ENCODE measurements around the gene PEPD.

PEPD gene

GRCh38 chr19:33359581-33359980, 162.0 kb downstream of the PEPD start:
- DNase-seq (ENCODE audit: low read depth in 2 of 2): no peak

GRCh38 chr19:33358408-33358807, 163.2 kb downstream of the PEPD start:
- DNase-seq (ENCODE audit: low read depth in 2 of 2): no peak

GRCh38 chr19:33357556-33357955, 164.0 kb downstream of the PEPD start:
- DNase-seq (ENCODE audit: low read depth in 2 of 2): no peak

GRCh38 chr19:33355535-33355934, 166.1 kb downstream of the PEPD start:
- DNase-seq (ENCODE audit: low read depth in 2 of 2): no peak

DNA sequence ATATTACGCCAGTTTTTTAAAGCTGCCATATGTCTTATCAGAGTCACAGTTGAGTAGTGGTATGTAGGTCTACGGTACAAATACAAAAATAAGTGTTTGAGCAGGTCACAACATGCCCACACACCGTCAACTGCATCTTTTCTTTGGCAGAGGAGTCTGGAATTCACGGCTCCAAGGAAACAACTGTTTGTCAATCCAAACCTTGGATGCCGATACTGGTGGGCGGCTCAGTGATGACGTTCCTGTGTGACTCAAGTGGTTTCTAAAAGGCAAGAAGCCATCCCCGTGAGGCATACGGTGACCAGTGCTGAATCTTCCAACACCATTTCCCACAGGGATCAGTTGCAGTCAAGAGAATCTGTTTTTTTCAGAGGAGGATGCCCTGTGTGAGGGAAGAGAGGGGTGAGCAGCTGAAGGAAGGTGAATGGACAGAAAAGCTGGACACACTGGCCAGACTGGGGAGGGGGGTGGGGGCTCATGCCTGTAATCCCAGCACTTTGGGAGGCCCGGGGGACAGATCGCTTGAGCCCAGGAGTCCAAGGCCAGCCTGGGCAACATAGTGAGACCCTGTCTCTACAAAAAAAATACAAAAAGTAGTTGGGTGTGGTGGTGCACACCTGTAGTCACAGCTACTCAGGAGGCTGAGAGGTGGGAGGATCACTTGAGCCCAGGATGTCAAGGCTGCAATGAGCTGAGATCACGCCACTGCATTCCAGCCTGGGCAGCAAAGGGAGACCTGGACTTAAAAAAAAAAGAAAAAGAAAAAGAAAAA, 170.9 kb downstream of the PEPD start:
- DNase-seq (ENCODE audit: low read depth in 2 of 2): no peak

DNA sequence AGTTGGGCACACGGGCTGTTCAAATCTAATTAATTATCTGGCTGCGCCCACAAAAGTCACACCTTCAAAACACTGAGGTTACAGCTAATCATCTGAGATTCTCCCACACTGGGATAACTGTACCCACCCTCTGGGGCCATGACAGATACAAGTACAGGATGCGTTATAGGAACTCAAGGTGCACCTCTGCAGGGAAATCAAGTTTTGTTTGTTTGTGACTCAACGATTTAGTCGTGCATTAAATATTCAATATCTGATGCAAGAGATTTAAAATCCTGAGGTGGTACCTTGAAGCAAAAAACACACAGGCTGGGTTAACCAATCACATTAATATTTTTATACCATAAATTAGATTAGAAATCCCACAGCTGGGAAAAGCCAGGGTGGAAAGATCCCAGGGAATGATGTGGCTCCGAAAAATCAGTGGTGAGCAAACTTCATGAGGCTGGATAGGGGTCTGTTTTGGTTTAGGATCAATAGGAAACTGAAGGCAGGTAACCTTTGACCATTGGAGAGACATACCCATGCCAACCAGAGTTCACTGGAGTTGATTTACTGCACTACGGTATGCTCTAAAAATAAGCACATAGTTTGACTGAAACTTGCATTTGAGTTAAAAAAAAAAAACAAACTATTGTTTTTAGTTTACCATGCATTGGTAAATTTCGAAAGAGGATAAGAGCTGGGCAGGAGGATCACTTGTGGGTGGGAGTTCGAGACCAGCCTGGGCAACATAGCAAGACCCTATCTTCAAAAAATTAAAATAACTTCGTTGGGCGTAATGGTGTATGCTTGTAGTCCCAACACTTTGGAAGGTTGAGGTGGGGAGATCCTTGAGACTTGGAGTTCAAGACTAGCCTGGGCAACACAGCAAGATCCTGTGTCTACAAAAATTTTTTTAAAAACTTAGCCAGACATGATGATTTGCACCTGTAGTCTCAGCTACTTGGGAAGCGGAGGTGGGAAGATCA, 172.0 kb downstream of the PEPD start:
- DNase-seq (ENCODE audit: low read depth in 2 of 2): no peak

DNA sequence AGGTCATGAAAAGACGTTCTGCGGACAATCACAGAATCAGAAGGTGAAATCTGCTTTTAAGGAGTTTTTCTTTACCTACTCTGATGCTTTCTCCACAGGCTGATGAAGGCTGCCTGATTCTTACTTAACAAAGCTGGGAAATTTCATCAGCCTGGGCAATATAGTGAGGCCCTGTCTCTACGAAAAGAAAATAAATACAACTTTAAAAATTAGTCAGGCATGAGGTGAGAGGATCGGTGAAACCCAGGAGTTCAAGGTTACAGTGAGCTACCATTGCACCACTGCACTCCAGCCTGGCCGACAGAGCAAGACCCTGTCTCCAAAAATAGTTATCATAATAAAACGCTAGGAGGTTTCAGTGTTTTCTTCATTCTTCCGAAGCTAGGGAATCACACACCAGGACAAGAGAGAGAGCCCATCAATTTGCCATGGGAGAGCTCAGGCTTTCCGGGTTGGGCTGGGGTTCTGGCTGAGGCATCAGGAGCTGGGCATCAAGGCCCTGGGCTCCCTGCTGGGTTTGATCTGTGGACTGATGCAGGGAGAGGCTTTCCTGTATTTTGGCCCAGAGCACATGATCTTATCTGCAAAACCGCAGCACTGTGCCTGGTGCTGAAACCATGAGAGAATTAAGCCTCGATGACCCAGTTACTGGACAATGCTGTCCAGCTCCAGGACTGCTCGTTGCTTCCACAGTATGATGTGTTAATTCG, 173.1 kb downstream of the PEPD start:
- DNase-seq (ENCODE audit: low read depth in 2 of 2): no peak

DNA sequence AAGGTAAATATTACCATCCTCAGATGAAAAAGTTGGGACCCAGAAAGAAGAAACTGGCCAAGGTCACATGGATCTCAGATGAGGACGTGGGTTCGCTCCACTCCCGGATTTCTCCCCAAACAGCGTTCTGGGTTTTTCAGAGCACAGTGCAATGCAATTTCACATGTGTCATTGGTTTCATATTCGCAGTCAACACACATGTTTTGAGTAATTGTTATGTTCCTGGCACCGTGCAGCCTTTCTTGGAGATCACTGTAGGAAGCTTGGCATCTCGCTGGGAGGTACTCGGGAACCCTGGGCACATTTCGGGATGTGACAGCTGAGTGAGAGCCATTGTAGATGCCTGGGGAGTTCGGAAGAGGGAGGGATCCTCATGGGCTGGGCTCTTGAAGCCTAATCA, 174.3 kb downstream of the PEPD start:
- no peak for DNase-seq (ENCODE audit: low read depth in 2 of 2)

GRCh38 chr19:33346665-33347064, 174.9 kb downstream of the PEPD start:
- DNase-seq (ENCODE audit: low read depth in 2 of 2): no peak

DNA sequence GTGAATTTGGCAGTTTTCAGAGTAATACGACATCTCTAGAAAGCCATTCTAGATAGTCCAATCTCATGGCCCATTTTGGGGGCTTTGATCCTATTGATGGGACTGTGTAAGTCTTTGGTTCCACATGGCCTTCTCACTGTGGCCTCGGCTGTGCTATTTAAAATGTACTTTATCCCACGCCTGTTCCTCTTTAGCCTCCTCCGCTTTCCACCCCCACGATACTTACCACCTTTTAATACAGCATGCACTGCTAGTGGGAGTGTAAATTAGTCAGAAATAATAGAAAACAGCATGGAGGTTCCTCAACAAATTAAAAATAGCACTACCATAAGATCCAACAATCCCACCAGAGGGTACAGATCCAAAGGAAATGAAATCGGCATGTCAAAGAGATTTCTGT, 176.4 kb downstream of the PEPD start:
- no peak for DNase-seq (ENCODE audit: low read depth in 2 of 2)

DNA sequence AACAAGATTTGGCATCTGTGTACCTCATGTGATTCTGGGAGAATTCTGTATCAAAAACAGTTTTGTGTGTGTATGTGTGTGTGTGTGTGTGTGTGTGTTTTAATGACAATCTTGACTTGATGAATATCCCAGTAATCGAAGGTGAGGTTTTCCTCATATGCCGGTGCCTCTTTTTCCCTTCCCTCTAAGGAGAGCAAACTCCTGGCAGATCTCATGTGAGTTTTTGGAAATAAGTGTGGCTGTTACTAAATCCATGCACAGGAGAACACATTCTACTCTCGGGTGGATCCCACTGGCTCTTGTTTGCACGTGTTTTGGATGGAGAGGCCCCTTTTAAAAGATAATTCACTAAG, 177.0 kb downstream of the PEPD start:
- DNase-seq (ENCODE audit: low read depth in 2 of 2): no peak

GRCh38 chr19:33343859-33344572, 177.6 kb downstream of the PEPD start:
- DNase-seq (ENCODE audit: low read depth in 2 of 2): no peak

DNA sequence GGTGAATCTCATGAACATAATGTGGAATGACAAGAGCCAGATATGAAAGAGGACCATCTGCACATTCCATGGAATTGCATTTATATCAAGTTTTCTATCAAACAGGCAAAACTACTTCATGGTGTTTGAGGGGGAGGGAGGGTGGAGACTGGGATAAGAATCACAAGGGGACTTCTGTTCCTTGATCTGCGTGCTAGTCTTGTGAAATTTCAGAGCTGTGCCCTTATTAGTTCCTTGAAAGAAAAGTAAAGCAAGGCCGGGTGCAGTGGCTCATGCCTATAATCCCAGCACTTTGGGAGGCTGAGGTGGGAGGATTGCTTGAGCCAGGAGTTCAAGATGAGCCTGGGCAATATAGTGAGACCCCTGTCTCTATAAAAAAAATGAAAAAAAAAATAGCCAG, 178.3 kb downstream of the PEPD start:
- DNase-seq (ENCODE audit: low read depth in 2 of 2): no peak

- no peak for DNase-seq (ENCODE audit: low read depth in 2 of 2)
Measured at GRCh38 chr19:33340991-33341390, 180.6 kb downstream of the PEPD start.

GRCh38 chr19:33339016-33339984, 182.3 kb downstream of the PEPD start:
- no peak for DNase-seq (ENCODE audit: low read depth in 2 of 2)

All from stimulated activated CD8-positive, alpha-beta memory T cell treated with anti-CD3 and anti-CD28 coated beads, Interleukin-15, amount 100 ng/mL, for 4 hours (primary cell).